ENCODE data around the gene DDX60. TPM values are rescaled to one million over a fixed set of nuclear protein-coding genes. Genes with fewer than 3 reads are reported as not detected.
A peak's percentile ranks its signal among the peaks of the same experiment; 100 is the strongest.

The DDX60 gene
- total RNA-seq, 2 experiments from 2014 or later: 125 to 127 TPM

DNA sequence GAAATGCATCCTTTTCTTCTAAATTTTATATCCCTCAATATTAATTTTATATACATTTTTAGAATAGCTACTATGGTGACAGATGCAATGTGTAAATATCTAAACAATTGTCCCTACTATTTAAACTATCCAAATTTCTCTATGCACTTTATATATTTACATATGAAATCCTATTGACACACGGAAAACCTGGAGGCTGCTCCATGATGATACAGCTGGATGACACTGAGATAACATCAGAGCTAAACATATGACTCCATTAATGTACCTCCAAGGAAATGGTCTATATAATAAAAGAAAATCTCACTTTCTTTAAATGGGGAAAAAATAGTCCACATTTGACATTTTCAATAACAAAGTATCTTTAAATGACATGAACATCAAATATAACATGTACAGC lies 43.7 kb downstream of the DDX60 start:
- Mint-ChIP-seq H3K27me3 (no peaks in the 10 kb centered on the region), H3K4me1 (peaks cover 20% of the 10 kb centered on the region), H3K36me3 (ENCODE audit: low read depth) (peaks cover 84% of the 10 kb centered on the region), H3K9me3 (no peaks in the 10 kb centered on the region), H3K27ac (no peak overlapping the region), H3K4me3 (no peak overlapping the region)
- POLR2A ChIA-PET: no interaction called here
- no peak for DNase-seq
- CTCF ChIA-PET: interaction anchor here (1.7 kb wide), 1 partner anchor 29 kb away, joined by 5 read pairs; no protein-coding TSS in a partner anchor

DNA sequence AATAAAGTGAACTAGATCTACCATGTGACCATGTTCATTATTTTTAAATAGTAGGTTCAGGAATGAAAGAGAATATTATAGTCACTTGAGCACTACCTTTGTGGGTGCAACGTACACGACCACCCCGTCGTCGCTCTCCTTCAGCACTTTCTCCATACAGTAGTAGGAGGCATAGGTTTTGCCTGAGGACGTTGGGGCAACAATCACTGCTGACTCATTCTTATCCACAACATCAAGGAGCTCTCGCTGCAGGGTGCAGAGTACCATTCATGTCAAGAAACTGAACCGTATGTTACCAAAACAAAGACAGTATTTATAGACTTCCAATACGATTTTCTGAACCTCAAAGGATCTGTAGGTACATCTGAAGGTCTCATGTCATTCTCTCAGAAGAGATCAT lies 44.7 kb downstream of the DDX60 start:
- Mint-ChIP-seq H3K9me3 (no peaks in the 10 kb centered on the region), H3K36me3 (ENCODE audit: low read depth) (peaks cover 82% of the 10 kb centered on the region), H3K4me3 (no peak overlapping the region), H3K4me1 (peaks cover 20% of the 10 kb centered on the region), H3K27me3 (no peaks in the 10 kb centered on the region), H3K27ac (no peak overlapping the region)
- POLR2A ChIA-PET: no interaction called here
- CTCF ChIA-PET: interaction anchor here (1.7 kb wide), 1 partner anchor 30 kb away, joined by 5 read pairs; no protein-coding TSS in a partner anchor
- DNase-seq: no peak

DNA sequence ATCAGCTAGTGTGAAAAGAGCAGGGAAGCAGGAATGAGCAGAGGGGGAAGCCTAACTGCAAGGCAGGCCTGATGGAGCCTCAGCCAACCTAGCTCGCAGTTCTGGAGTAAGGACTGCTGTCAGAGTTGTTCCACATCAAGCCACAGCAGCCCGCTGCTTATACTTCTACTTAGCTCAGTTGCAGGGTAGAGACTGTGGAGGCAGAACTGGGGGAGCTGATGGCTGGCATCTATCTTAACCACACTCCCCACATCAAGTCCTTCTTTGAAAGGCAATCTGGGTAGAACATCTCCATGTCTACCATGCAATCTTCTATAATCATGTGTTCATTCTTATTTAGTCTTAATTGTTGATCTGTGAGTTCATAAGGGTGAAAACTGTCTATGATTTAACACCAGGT lies 46.1 kb downstream of the DDX60 start:
- Mint-ChIP-seq H3K36me3 (ENCODE audit: low read depth) (peaks cover 82% of the 10 kb centered on the region), H3K9me3 (no peaks in the 10 kb centered on the region), H3K4me1 (peaks cover 17% of the 10 kb centered on the region), H3K27me3 (no peaks in the 10 kb centered on the region), H3K27ac (peak overlapping the region; percentile 72), H3K4me3 (no peak overlapping the region)
- ChIA-PET POLR2A (interaction anchor here (0.6 kb wide), 1 partner anchor 23 kb away, joined by 3 read pairs; no protein-coding TSS in a partner anchor), CTCF (interaction anchor here (0.8 kb wide), 1 partner anchor 17 kb away, joined by 3 read pairs; no protein-coding TSS in a partner anchor)
- peak; percentile 37 for DNase-seq

DNA sequence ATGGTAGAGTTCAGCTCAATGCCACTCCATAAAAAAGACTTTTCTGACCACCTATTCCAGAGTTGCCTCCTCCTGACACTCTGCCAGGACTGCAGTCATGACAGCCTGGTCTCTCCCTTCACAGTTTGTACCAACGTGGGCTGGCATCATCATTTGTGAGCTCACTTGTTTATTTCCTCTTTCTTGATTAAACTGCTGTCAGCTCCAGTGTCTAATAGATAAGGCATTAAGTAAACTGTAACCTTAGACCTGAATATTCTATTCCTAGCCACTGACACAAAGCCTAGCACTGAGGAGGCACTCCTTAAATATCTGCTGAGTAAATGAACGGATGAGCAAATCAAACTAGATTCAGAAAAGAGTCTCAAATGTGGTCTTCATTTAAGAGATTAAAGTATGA lies 48.7 kb downstream of the DDX60 start:
- no peak for DNase-seq
- Mint-ChIP-seq H3K27ac (peak overlapping the region; percentile 32), H3K27me3 (no peaks in the 10 kb centered on the region), H3K36me3 (ENCODE audit: low read depth) (peaks cover 83% of the 10 kb centered on the region), H3K4me3 (no peak overlapping the region), H3K9me3 (no peaks in the 10 kb centered on the region), H3K4me1 (peaks cover 17% of the 10 kb centered on the region)
- POLR2A ChIA-PET: no interaction called here
- CTCF ChIA-PET: interaction anchor here (1.4 kb wide), 1 partner anchor 20 kb away, joined by 3 read pairs; no protein-coding TSS in a partner anchor

DNA sequence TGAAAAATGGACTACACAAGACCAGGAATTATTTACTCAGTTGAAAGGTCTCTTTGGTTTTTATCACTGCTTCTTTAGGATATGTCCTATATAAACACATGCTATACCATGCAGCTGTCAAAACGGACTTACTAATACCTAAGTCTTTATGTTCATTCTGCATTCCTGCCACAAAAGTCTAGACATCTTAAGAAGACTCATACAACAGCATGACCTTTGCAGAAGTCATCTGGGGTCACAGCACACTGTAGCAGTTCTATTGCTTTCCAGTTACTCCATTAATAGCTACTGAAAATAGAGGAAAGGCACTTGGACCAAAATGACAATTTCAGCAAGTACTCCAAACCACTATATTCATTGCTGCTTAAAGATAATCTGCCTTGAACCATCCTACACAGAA lies 53.2 kb downstream of the DDX60 start:
- H3K27me3 Mint-ChIP-seq: no peaks in the 10 kb centered on the region
- H3K9me3 Mint-ChIP-seq: no peaks in the 10 kb centered on the region
- no peak overlapping the region for H3K4me3 Mint-ChIP-seq
- peaks cover 82% of the 10 kb centered on the region for H3K36me3 Mint-ChIP-seq (ENCODE audit: low read depth)
- no peak for DNase-seq
- H3K27ac Mint-ChIP-seq: no peak overlapping the region
- CTCF ChIA-PET: no interaction called here
- POLR2A ChIA-PET: no interaction called here
- H3K4me1 Mint-ChIP-seq: peaks cover 3% of the 10 kb centered on the region

DNA sequence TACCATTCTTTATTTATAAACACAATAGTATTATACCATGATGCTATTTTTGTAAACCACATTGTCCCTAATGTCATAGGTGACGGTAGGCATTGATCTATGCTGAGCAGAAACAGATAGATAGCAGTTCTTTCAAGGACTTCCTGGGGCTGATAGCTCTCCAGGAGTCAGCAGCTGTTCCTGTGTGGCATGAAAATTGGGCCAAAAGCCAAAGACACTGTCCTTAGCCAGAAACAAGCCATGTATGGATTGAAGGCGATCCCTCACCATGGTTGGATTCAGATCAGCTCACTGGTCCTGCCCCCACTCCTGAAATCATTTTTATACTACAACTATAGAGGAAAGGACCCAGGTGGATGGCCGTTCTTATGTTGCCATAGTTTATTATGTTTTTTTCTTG lies 53.6 kb downstream of the DDX60 start:
- CTCF ChIA-PET: interaction anchor here (1.3 kb wide), 1 partner anchor 11 kb away, joined by 3 read pairs; no protein-coding TSS in a partner anchor
- H3K9me3 Mint-ChIP-seq: no peaks in the 10 kb centered on the region
- DNase-seq: no peak
- peaks cover 3% of the 10 kb centered on the region for H3K4me1 Mint-ChIP-seq
- H3K27me3 Mint-ChIP-seq: no peaks in the 10 kb centered on the region
- H3K4me3 Mint-ChIP-seq: no peak overlapping the region
- POLR2A ChIA-PET: no interaction called here
- H3K36me3 Mint-ChIP-seq (ENCODE audit: low read depth): peaks cover 81% of the 10 kb centered on the region
- no peak overlapping the region for H3K27ac Mint-ChIP-seq

DNA sequence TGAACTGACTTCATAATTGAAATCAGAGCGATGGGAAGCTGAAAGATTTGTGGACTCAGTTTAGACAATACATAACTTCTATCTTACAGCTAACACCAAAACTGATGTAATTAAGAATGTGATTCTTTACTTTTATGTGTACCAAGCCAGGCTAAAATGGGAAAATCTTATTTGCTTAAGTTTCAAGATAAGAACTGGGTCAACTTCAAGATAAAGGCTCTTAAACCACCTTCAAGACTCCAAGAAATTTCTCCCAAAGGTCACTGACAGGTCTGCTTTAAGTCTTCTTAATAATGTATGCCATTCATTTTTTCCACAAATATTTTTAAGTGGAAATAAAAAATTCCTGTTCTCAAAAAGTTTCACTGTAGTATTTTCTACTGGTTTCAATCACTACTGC lies 55.5 kb downstream of the DDX60 start:
- CTCF ChIA-PET: interaction anchor here (1.5 kb wide), 1 partner anchor 11 kb away, joined by 5 read pairs; no protein-coding TSS in a partner anchor
- POLR2A ChIA-PET: no interaction called here
- H3K36me3 Mint-ChIP-seq (ENCODE audit: low read depth): peaks cover 75% of the 10 kb centered on the region

DNA sequence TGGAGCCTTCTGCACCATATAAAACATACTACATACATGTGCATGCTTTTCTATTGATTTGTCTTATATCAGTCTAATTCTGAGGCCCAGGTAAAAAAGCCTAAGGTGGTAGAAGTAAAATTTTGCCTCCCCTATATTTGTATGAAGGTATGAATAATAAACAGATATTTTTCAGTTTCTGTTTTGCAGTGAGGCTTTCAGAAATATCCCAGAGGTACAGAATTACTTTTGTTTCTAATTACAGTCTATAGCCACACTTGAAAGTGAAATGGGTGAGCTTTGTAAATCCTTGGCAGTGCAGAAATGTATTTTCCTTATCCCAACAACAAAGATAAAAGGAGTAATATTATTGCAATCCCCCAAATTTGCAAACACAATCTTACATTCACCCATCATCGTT lies 59.5 kb downstream of the DDX60 start:
- DNase-seq: no peak
- Mint-ChIP-seq H3K36me3 (ENCODE audit: low read depth) (peaks cover 73% of the 10 kb centered on the region), H3K9me3 (no peaks in the 10 kb centered on the region), H3K27ac (no peak overlapping the region), H3K27me3 (no peaks in the 10 kb centered on the region), H3K4me1 (peaks cover 4% of the 10 kb centered on the region), H3K4me3 (no peak overlapping the region)
- ChIA-PET CTCF (no interaction called here), POLR2A (no interaction called here)

More for the DNA sequence above, 55.5 kb downstream of the DDX60 start:
- Mint-ChIP-seq H3K4me3 (no peak overlapping the region), H3K27ac (no peak overlapping the region), H3K9me3 (no peaks in the 10 kb centered on the region), H3K27me3 (no peaks in the 10 kb centered on the region), H3K4me1 (peaks cover 3% of the 10 kb centered on the region)
- DNase-seq: no peak

DNA sequence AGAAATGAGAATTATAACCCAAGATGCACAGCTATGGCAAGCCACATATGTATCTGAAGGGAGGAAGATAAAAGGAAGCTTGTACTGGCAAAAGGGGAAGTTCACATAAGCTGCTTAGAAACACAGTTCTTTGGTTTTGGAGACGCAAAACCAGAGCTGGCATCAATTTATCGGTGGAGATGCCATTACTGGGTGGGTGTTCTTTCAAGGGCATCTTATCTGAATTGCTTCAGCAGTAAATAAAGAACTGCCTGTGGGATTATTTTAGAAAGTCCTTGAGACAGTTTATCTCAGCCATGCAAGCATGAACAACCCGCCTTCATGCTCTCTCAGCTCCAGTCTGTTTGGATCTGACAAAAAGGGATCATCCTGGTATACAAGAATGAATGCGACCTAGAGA lies 60.8 kb downstream of the DDX60 start:
- no peaks in the 10 kb centered on the region for H3K27me3 Mint-ChIP-seq
- no peaks in the 10 kb centered on the region for H3K9me3 Mint-ChIP-seq
- no peak overlapping the region for H3K4me3 Mint-ChIP-seq
- peaks cover 77% of the 10 kb centered on the region for H3K36me3 Mint-ChIP-seq (ENCODE audit: low read depth)
- H3K27ac Mint-ChIP-seq: no peak overlapping the region
- CTCF ChIA-PET: no interaction called here
- peaks cover 4% of the 10 kb centered on the region for H3K4me1 Mint-ChIP-seq
- no peak for DNase-seq
- POLR2A ChIA-PET: no interaction called here

DNA sequence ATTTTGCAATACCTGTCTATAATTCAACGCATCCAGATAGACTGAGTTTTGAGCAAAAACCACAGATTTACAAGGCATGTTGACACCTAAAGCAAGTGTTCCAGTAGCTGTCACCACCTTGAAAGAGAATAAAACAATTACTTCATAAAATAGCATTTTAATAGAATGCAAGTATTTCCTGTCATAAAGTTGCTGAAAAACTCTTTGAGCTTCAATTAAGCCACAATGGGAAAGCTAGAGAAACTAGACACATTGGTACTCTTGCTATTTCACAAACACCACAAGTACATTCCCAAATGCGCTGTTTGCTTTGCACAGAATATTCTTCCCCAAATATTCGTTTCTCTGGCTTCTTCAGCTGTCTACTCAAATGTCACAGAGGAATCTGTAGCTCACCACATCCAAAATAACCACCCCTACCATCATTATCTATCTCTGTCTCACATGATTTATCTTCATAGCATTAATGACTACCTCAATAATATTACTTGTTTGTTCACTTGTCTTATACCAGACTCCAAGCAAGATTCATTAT lies 70.3 kb downstream of the DDX60 start:
- POLR2A ChIA-PET: no interaction called here
- H3K4me3 Mint-ChIP-seq: no peak overlapping the region
- peaks cover 80% of the 10 kb centered on the region for H3K36me3 Mint-ChIP-seq (ENCODE audit: low read depth)

DNA sequence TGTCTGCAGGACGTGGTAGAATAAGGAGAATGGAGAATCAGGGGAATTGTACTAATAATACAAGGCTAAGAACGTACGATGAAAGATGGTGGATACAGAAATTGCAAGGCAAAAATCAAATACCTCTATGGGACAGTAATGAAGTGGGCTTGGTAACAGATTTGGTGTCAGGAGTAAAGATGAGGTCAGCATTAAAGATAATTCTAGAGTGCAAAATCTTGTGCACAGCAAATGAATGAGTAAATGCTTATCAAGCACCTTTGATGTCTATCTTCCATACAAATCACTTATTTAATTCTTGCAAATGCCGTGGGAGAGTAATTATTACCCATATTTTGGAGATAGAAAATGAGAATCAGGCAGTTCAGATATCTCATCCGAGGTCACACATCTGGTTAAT lies 70.9 kb downstream of the DDX60 start:
- no peak overlapping the region for H3K27ac Mint-ChIP-seq
- no peaks in the 10 kb centered on the region for H3K27me3 Mint-ChIP-seq
- peaks cover 82% of the 10 kb centered on the region for H3K36me3 Mint-ChIP-seq (ENCODE audit: low read depth)
- CTCF ChIA-PET: no interaction called here
- H3K4me1 Mint-ChIP-seq: no peaks in the 10 kb centered on the region
- no peak for DNase-seq
- H3K9me3 Mint-ChIP-seq: peaks cover 12% of the 10 kb centered on the region
- H3K4me3 Mint-ChIP-seq: no peak overlapping the region
- POLR2A ChIA-PET: no interaction called here

More for the DNA sequence above, 70.3 kb downstream of the DDX60 start:
- DNase-seq: no peak
- Mint-ChIP-seq H3K9me3 (peaks cover 7% of the 10 kb centered on the region), H3K27me3 (no peaks in the 10 kb centered on the region), H3K4me1 (no peaks in the 10 kb centered on the region), H3K27ac (no peak overlapping the region)
- CTCF ChIA-PET: interaction anchor here (0.5 kb wide), 1 partner anchor 650 kb away, joined by 3 read pairs; no protein-coding TSS in a partner anchor

DNA sequence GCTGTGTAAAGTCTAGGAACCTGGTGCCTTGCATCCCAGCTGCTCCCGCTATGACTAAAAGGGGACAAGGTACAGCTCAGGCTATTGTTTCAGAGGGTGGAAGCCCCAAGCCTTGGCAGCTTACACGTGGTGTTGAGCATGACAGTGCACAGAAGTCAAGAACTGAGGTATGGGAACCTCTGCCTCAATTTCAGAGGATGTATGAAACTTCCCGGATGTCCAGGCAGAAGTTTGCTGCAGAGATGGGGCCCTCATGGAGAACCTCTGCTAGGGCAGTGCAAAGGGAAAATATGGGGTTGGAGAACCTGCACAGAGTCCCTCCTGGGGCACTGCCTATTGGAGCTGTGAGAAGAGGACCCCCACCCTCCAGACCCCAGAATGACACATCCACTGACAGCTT lies 76.6 kb downstream of the DDX60 start:
- no peak overlapping the region for H3K4me3 Mint-ChIP-seq
- no peaks in the 10 kb centered on the region for H3K27me3 Mint-ChIP-seq
- H3K4me1 Mint-ChIP-seq: peaks cover 6% of the 10 kb centered on the region
- no peak for DNase-seq
- peaks cover 92% of the 10 kb centered on the region for H3K36me3 Mint-ChIP-seq (ENCODE audit: low read depth)
- no peak overlapping the region for H3K27ac Mint-ChIP-seq
- ChIA-PET POLR2A (no interaction called here), CTCF (no interaction called here)
- H3K9me3 Mint-ChIP-seq: peaks cover 25% of the 10 kb centered on the region

DNA sequence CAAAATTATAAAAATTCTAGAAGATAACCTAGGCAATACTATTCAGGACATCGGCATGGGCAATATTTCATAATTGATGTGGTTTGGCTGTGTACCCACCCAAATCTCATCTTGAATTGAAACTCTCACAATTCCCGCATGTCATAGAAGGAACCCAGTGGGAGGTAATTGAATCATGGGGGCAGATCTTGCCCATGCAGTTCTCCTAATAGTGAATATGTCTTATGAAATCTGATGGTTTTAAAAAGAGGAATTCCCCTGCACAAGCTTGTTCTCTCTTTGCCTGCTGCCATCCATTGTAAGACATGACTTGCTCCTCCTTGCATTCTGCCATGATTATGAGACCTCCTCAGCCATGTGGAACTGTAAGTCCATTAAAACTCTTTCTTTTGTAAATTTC lies 77.7 kb downstream of the DDX60 start:
- H3K27ac Mint-ChIP-seq: no peak overlapping the region
- POLR2A ChIA-PET: no interaction called here
- no peaks in the 10 kb centered on the region for H3K27me3 Mint-ChIP-seq
- H3K4me3 Mint-ChIP-seq: no peak overlapping the region
- peaks cover 25% of the 10 kb centered on the region for H3K9me3 Mint-ChIP-seq
- H3K36me3 Mint-ChIP-seq (ENCODE audit: low read depth): peaks cover 87% of the 10 kb centered on the region
- CTCF ChIA-PET: no interaction called here
- DNase-seq: no peak
- peaks cover 6% of the 10 kb centered on the region for H3K4me1 Mint-ChIP-seq

DNA sequence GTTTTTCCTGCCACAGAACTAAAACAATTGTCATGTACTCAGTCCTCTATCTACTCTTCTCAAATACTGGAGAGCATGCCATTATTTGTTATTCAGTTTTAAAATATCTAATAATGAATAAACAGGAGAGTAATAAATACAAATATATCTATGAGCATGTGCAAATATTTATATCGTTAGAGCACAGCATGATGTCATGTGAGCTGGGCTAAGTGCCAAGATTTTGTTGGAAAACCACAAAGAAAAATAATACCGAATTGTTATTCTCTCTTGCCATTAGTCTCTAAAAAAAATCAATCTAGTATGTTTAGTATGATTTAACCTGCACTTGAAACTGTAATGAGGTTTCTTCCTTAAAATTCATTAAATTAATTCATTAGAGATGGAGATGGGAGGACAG lies 97.3 kb downstream of the DDX60 start:
- H3K9me3 Mint-ChIP-seq: peaks cover 2% of the 10 kb centered on the region
- H3K4me1 Mint-ChIP-seq: peaks cover 3% of the 10 kb centered on the region
- POLR2A ChIA-PET: no interaction called here
- CTCF ChIA-PET: no interaction called here
- H3K27me3 Mint-ChIP-seq: no peaks in the 10 kb centered on the region
- no peak overlapping the region for H3K4me3 Mint-ChIP-seq
- H3K36me3 Mint-ChIP-seq (ENCODE audit: low read depth): peaks cover 76% of the 10 kb centered on the region
- DNase-seq: no peak
- H3K27ac Mint-ChIP-seq: no peak overlapping the region

Measured in activated CD4-positive, alpha-beta T cell treated with anti-CD3 and anti-CD28 coated beads, Interleukin-2, amount 10 ng/mL, durations not matched to agents 7 days and 5 days (primary cell).